ENCODE measurements around the gene TLCD2. TPM values are rescaled to one million over a fixed set of nuclear protein-coding genes. Genes with fewer than 3 reads are reported as not detected.

TLCD2 gene
- total and polyA plus RNA-seq, 2 of the 13 experiments (the other 11 are each of a cell fraction or from before 2014, with no cell fraction given), result 0.90 to 1.1 TPM

- TF ChIP-seq FOXP4 (CRISPR knock-in tag; IDR thresholded peaks at IDR 0.05), result peak; percentile 97
- TF ChIP-seq ZSCAN20 (CRISPR knock-in tag; IDR thresholded peaks at IDR 0.05; ENCODE audit: borderline replicate concordance), result peak; percentile 59; the same call in 1 of the 2 replicates
- TF ChIP-seq SUZ12 (IDR thresholded peaks at IDR 0.05; ENCODE audit: low read depth, low read length), result no peak
- TF ChIP-seq MXD4 (CRISPR knock-in tag; IDR thresholded peaks at IDR 0.05), result peak; percentile 54; the same call in 1 of the 2 replicates
- TF ChIP-seq ZFAT (CRISPR knock-in tag; conservative IDR thresholded peaks at IDR 0.05), result no peak
- TF ChIP-seq IRF2 (CRISPR knock-in tag; IDR thresholded peaks at IDR 0.05), result peak; percentile 82
- 0 out of 2 replicates have a peak, but pooled peaks have one; percentile 72 for TF ChIP-seq ZNF329 (CRISPR knock-in tag; IDR thresholded peaks at IDR 0.05; ENCODE audit: low read depth)
- peak; percentile 95 for TF ChIP-seq MAZ (IDR thresholded peaks at IDR 0.05; ENCODE audit: borderline replicate concordance, low read depth, low read length)
- TF ChIP-seq MAZ (CRISPR knock-in tag; IDR thresholded peaks at IDR 0.05; ENCODE audit: low read depth), result peak; percentile 95
- TF ChIP-seq ZNF75D (CRISPR knock-in tag; IDR thresholded peaks at IDR 0.05; ENCODE audit: borderline replicate concordance), result no peak
- peak; percentile 60; the same call in 1 of the 2 replicates for TF ChIP-seq ZNF354B (CRISPR knock-in tag; IDR thresholded peaks at IDR 0.05)
- TF ChIP-seq PAXIP1 (CRISPR knock-in tag; conservative IDR thresholded peaks at IDR 0.05), result peak; percentile 100
- TF ChIP-seq ZNF576 (CRISPR knock-in tag; IDR thresholded peaks at IDR 0.05), result no peak; the same call in 1 of the 2 replicates
- peak; percentile 96 for TF ChIP-seq HMG20B (CRISPR knock-in tag; conservative IDR thresholded peaks at IDR 0.05)
- TF ChIP-seq HNF1A (IDR thresholded peaks at IDR 0.05; ENCODE audit: low read depth), result peak; percentile 97
- TF ChIP-seq HNF1A (CRISPR knock-in tag; IDR thresholded peaks at IDR 0.05; ENCODE audit: borderline replicate concordance), result peak; percentile 99
- TF ChIP-seq ZNF572 (CRISPR knock-in tag; IDR thresholded peaks at IDR 0.05), result peak; percentile 74; the same call in 1 of the 2 replicates
- peak; percentile 36; the same call in 1 of the 2 replicates for TF ChIP-seq TAF1 (CRISPR knock-in tag; IDR thresholded peaks at IDR 0.05)
- peak; percentile 88 for TF ChIP-seq AKAP8 (CRISPR knock-in tag; IDR thresholded peaks at IDR 0.05)
Observed at GRCh38 chr17:1736348-1737281, 26.4 kb upstream of the TLCD2 start (continued).

Data from HepG2 (cell line).